HepG2 (cell line): ENCODE data around the gene APCDD1L. TPM values are rescaled to one million over a fixed set of nuclear protein-coding genes. Genes with fewer than 3 reads are reported as not detected.

Experiments used
- ARNT ChIP-seq: fragments of 450-650 bp; IDR thresholded peaks from 2 replicates; pipeline ENCODE4 v1.6.1; 2017
- ASH2L ChIP-seq: fragments of 300-600, 200-600 bp; sonication (generic); IDR thresholded peaks from 2 replicates; pipeline ENCODE4 v1.7.0; 2017; ENCODE audit warnings: low read depth, mild to moderate bottlenecking, moderate library complexity, mixed read lengths, low read length; ENCODE audit not compliant: insufficient read length
- EED ChIP-seq: sonication (generic); formaldehyde crosslinking; IDR thresholded peaks from 2 replicates; pipeline ENCODE4 v1.5.0; 2020; ENCODE audit warnings: mild to moderate bottlenecking, missing genetic modification reagents
- ELF1 ChIP-seq: sonication (generic); formaldehyde crosslinking; IDR thresholded peaks from 2 replicates; pipeline ENCODE4 v1.4.0; 2020; ENCODE audit warnings: missing genetic modification reagents
- FOXP1 ChIP-seq, 2 experiments: fragments of 450-650 bp in 1 of 2; IDR thresholded peaks; 2 replicates each; pipeline ENCODE4 v1.6.1; 2017 to 2018; ENCODE audit warnings: antibody characterized with exemption in 1 of 2
- KLF16 ChIP-seq, 2 experiments: sonication (generic) in 1 of 2; formaldehyde crosslinking in 1 of 2; IDR thresholded peaks; 2 replicates each; pipeline versions ENCODE4 v1.6.1 to v1.8.0; 2016 to 2023; ENCODE audit warnings: missing genetic modification reagents in 2 of 2, missing compliant biosample characterization in 1 of 2
- LCORL ChIP-seq, 2 experiments: fragments of 450-650 bp in 1 of 2; sonication (generic) in 1 of 2; formaldehyde crosslinking in 1 of 2; IDR thresholded peaks; 2 replicates each; pipeline versions ENCODE4 v1.5.0 to v1.6.1; 2017 to 2020; ENCODE audit warnings: antibody characterized with exemption in 1 of 2, missing genetic modification reagents in 1 of 2
- MLX ChIP-seq: IDR thresholded peaks from 2 replicates; pipeline ENCODE4 v1.6.1; 2016
- MNT ChIP-seq: fragments of 450-650 bp; IDR thresholded peaks from 2 replicates; pipeline ENCODE4 v1.6.1; 2016
- NFIB ChIP-seq: sonication (generic); formaldehyde crosslinking; IDR thresholded peaks from 2 replicates; pipeline ENCODE4 v1.9.0; 2021; ENCODE audit warnings: missing genetic modification reagents, mild to moderate bottlenecking, borderline replicate concordance
- NRL ChIP-seq: sonication (generic); formaldehyde crosslinking; IDR thresholded peaks from 2 replicates; pipeline ENCODE4 v1.5.0; 2020; ENCODE audit warnings: missing genetic modification reagents, mild to moderate bottlenecking, moderate library complexity, borderline replicate concordance
- PAX8 ChIP-seq: sonication (generic); formaldehyde crosslinking; IDR thresholded peaks from 2 replicates; pipeline ENCODE4 v1.8.0; 2022; ENCODE audit warnings: mild to moderate bottlenecking, missing genetic modification reagents, borderline replicate concordance
- SAFB2 ChIP-seq: sonication (generic); formaldehyde crosslinking; IDR thresholded peaks from 2 replicates; pipeline ENCODE4 v1.5.1; 2020; ENCODE audit warnings: missing genetic modification reagents, low read depth, mild to moderate bottlenecking, borderline replicate concordance
- TBX3 ChIP-seq: fragments of 450-650 bp; IDR thresholded peaks from 2 replicates; pipeline ENCODE4 v1.6.1; 2017; ENCODE audit warnings: antibody characterized with exemption, mild to moderate bottlenecking, inconsistent platforms, borderline replicate concordance
- TRIM22 ChIP-seq: fragments of 450-650 bp; IDR thresholded peaks from 2 replicates; pipeline ENCODE4 v1.6.1; 2017
- ZFYVE20 ChIP-seq: sonication (generic); formaldehyde crosslinking; IDR thresholded peaks from 2 replicates; pipeline ENCODE4 v1.8.0; 2023; ENCODE audit warnings: low read depth, mild to moderate bottlenecking, moderate library complexity, missing genetic modification reagents, borderline replicate concordance
- ZNF263 ChIP-seq: sonication (generic); formaldehyde crosslinking; IDR thresholded peaks from 2 replicates; pipeline ENCODE4 v1.4.0; 2020; ENCODE audit warnings: missing genetic modification reagents
- ZNF264 ChIP-seq: sonication (generic); formaldehyde crosslinking; IDR thresholded peaks from 2 replicates; pipeline ENCODE4 v1.4.0; 2020; ENCODE audit warnings: missing genetic modification reagents
- ZNF333 ChIP-seq: sonication (generic); formaldehyde crosslinking; IDR thresholded peaks from 2 replicates; pipeline ENCODE4 v1.4.0; 2020; ENCODE audit warnings: mild to moderate bottlenecking, missing genetic modification reagents, borderline replicate concordance
- ZNF530 ChIP-seq: sonication (generic); formaldehyde crosslinking; IDR thresholded peaks from 2 replicates; pipeline ENCODE4 v1.5.0; 2020; ENCODE audit warnings: low read depth, mild to moderate bottlenecking, missing genetic modification reagents
- ZNF589 ChIP-seq: sonication (generic); formaldehyde crosslinking; conservative IDR thresholded peaks from 2 replicates; pipeline ENCODE4 v1.8.0; 2022; ENCODE audit warnings: mild to moderate bottlenecking, moderate library complexity, missing genetic modification reagents
- ZNF598 ChIP-seq: sonication (generic); formaldehyde crosslinking; IDR thresholded peaks from 2 replicates; pipeline ENCODE4 v1.5.1; 2020; ENCODE audit warnings: mild to moderate bottlenecking, missing genetic modification reagents, borderline replicate concordance
- ZNF800 ChIP-seq: sonication (generic); formaldehyde crosslinking; IDR thresholded peaks from 2 replicates; pipeline ENCODE4 v1.4.0; 2020; ENCODE audit warnings: missing genetic modification reagents
- polyA plus RNA-seq, 8 experiments: library from polyadenylated mRNA; depleted of rRNA in 3 of 8; stranded (reverse) in 7 of 8; unstranded in 1 of 8; fragments of >200 nt; fragmentation: Illumina TruSeq in 4 of 8; extraction: Trizol in 4 of 8; gene quantifications; 2 replicates each; pipeline versions ENCODE4 v1.2.1 to v1.2.3, GENCODE V29; 2011 to 2016; ENCODE audit warnings: low read depth in 4 of 8, missing spikeins in 1 of 8, mixed read lengths in 1 of 8; ENCODE audit not compliant: insufficient read depth in 1 of 8
- total RNA-seq, 5 experiments: library from RNA; depleted of rRNA; stranded (reverse); fragments of >200 nt; fragmentation: Illumina TruSeq; extraction: Trizol; gene quantifications; 2 replicates each; pipeline ENCODE4 v1.2.3, GENCODE V29; 2016; ENCODE audit warnings: low read depth in 1 of 5
- TF ChIP-seq, protein P1 (sequence below): sonication (generic); formaldehyde crosslinking; IDR thresholded peaks from 2 replicates; pipeline ENCODE4 v1.4.0; 2020; ENCODE audit warnings: missing genetic modification reagents, low read depth, mild to moderate bottlenecking, borderline replicate concordance

Gene APCDD1L
- total and polyA plus RNA-seq, 2 of the 13 experiments (the other 11 are each of a cell fraction or from before 2014, with no cell fraction given), result not detected

DNA sequence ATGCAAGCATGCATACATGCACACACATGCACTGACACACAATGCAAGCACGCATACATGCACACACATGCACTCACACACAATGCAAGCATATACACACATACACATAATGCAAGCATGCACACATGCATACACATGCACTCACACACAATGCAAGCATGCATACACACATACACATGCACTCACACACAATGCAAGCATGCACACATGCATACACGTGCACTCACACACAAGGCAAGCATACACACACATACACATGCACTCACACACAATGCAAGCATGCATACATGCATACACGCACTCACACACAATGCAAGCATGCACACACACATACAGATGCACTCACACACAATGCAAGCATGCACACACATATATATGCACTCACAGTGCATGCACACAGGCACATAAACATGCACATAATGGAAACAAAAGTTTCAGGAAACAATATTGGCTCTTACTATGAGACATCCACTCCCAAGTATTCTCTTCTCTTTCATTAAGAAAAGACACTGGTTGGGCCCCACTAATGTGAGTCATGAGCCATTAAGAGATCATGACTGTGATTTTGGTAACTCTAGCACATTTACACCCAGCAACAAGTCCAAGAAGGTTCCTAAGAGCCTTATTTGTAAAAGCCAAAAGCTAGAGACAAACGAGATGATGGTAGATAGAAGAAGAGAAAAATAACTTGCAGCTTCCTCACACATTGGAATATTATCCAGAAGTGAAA lies 22.2 kb downstream of the APCDD1L start (continued):
- TF ChIP-seq KLF16 (CRISPR knock-in tag; IDR thresholded peaks at IDR 0.05), result 0 out of 4 replicates have a peak, but pooled peaks of 1 of the 2 experiments have one; percentile 32
- no peak for TF ChIP-seq ZNF264 (CRISPR knock-in tag)
- TF ChIP-seq ZNF530 (CRISPR knock-in tag), result no peak
- TF ChIP-seq ASH2L, result no peak
- TF ChIP-seq ZFYVE20 (CRISPR knock-in tag), result no peak
- TF ChIP-seq ARNT, result peak; percentile 90; the same call in 1 of the 2 replicates
- peak; percentile 97 for TF ChIP-seq MNT
- no peak for TF ChIP-seq NFIB (CRISPR knock-in tag)
- TF ChIP-seq MLX, result no peak
- TF ChIP-seq EED (CRISPR knock-in tag), result no peak
- peak; percentile 79 for TF ChIP-seq LCORL (IDR thresholded peaks at IDR 0.05)
- TF ChIP-seq LCORL (CRISPR knock-in tag; IDR thresholded peaks at IDR 0.05), result no peak
- TF ChIP-seq SAFB2 (CRISPR knock-in tag), result no peak
- TF ChIP-seq ZNF800 (CRISPR knock-in tag), result no peak
- peak; percentile 54 for TF ChIP-seq FOXP1 (IDR thresholded peaks at IDR 0.05)
- no peak for TF ChIP-seq FOXP1 (CRISPR knock-in tag; IDR thresholded peaks at IDR 0.05)
- TF ChIP-seq TBX3, result peak; percentile 39; the same call in 1 of the 2 replicates
- no peak for TF ChIP-seq ZNF333
- no peak for TF ChIP-seq ZNF263 (CRISPR knock-in tag)
- no peak for TF ChIP-seq ELF1 (CRISPR knock-in tag)
- TF ChIP-seq ZNF598, result no peak
- TF ChIP-seq, protein P1, sequence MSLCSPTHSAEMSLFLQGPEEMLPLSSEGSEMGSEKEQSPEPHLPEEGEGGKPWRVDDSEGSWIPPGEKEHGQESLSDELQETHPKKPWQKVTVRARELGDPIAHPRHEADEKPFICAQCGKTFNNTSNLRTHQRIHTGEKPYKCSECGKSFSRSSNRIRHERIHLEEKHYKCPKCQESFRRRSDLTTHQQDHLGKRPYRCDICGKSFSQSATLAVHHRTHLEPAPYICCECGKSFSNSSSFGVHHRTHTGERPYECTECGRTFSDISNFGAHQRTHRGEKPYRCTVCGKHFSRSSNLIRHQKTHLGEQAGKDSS, result no peak
- no peak for TF ChIP-seq PAX8 (CRISPR knock-in tag)
- no peak for TF ChIP-seq NRL (CRISPR knock-in tag)
- peak; percentile 97 for TF ChIP-seq TRIM22
- TF ChIP-seq ZNF589 (CRISPR knock-in tag), result no peak
